Mesothelial cell of epicardium (in vitro differentiated cells): ENCODE results near the gene HDAC10. TPM values are rescaled to one million over a fixed set of nuclear protein-coding genes. Genes with fewer than 3 reads are reported as not detected.

Experiments
- DNase-seq, 2 experiments: peaks; one replicate each; pipeline ENCODE4 v3.0.0; 2021; ENCODE audit warnings: low spot score in 2 of 2; ENCODE audit not compliant: unreplicated experiment in 2 of 2
- H3K27ac Mint-ChIP-seq: 2 replicates; pipeline ENCODE4 v1.8.0; 2021; ENCODE audit warnings: mixed read lengths
- H3K27me3 Mint-ChIP-seq: 2 replicates; pipeline ENCODE4 v1.8.0; 2021; ENCODE audit warnings: low read depth, mixed read lengths
- H3K36me3 Mint-ChIP-seq: 2 replicates; pipeline ENCODE4 v1.8.0; 2021; ENCODE audit warnings: mixed read lengths
- H3K4me1 Mint-ChIP-seq: 2 replicates; pipeline ENCODE4 v1.8.0; 2021; ENCODE audit warnings: mixed read lengths
- H3K4me3 Mint-ChIP-seq: 2 replicates; pipeline ENCODE4 v1.8.0; 2021; ENCODE audit warnings: mild to moderate bottlenecking, moderate library complexity, mixed read lengths
- H3K9me3 Mint-ChIP-seq: 2 replicates; pipeline ENCODE4 v1.8.0; 2021; ENCODE audit warnings: mixed read lengths
- total RNA-seq: library from RNA; stranded (reverse); gene quantifications from 3 replicates; pipeline ENCODE4 v1.2.1, GENCODE V29; 2021
- TF ChIP-seq, protein P1 (sequence below): fragments of 200-600 bp; sonication (generic); IDR thresholded peaks from one replicate; pipeline ENCODE4 v1.5.0; 2021; ENCODE audit warnings: antibody characterized with exemption; ENCODE audit not compliant: unreplicated experiment

HDAC10 gene
- total RNA-seq, 1 donor from 2014 or later: 79.5 TPM

DNA sequence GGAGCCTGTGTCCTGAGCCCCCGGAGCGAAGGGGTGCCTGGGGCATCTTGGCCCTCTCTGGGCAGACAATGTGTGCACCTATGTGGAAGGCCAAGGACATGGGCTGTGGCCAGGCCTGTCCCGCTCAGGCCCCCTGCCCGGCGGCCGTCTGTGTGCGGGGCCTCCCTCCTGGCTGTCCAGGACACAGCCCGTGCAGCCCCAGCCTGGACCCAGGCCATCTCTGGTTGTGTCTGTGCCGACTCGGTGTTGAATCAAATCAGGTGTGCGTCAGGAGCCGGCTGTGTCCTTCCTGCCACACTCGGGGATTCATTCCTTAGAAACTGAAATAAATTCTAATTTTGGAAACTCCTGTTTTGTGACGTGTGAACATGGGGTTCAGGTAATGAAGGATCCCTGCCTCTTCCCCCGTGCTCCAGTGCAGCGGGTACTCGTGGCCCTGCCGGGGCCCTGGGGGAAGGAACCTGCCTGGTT is 51.8 kb downstream of the HDAC10 start:
- Mint-ChIP-seq H3K27ac (no peak overlapping the region), H3K36me3 (peaks cover 12% of the 10 kb centered on the region), H3K4me1 (peaks cover 16% of the 10 kb centered on the region), H3K27me3 (no peaks in the 10 kb centered on the region), H3K4me3 (peak overlapping the region; percentile 67), H3K9me3 (peaks cover 6% of the 10 kb centered on the region)
- no peak for DNase-seq
- TF ChIP-seq, protein P1, sequence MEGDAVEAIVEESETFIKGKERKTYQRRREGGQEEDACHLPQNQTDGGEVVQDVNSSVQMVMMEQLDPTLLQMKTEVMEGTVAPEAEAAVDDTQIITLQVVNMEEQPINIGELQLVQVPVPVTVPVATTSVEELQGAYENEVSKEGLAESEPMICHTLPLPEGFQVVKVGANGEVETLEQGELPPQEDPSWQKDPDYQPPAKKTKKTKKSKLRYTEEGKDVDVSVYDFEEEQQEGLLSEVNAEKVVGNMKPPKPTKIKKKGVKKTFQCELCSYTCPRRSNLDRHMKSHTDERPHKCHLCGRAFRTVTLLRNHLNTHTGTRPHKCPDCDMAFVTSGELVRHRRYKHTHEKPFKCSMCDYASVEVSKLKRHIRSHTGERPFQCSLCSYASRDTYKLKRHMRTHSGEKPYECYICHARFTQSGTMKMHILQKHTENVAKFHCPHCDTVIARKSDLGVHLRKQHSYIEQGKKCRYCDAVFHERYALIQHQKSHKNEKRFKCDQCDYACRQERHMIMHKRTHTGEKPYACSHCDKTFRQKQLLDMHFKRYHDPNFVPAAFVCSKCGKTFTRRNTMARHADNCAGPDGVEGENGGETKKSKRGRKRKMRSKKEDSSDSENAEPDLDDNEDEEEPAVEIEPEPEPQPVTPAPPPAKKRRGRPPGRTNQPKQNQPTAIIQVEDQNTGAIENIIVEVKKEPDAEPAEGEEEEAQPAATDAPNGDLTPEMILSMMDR: no peak

DNA sequence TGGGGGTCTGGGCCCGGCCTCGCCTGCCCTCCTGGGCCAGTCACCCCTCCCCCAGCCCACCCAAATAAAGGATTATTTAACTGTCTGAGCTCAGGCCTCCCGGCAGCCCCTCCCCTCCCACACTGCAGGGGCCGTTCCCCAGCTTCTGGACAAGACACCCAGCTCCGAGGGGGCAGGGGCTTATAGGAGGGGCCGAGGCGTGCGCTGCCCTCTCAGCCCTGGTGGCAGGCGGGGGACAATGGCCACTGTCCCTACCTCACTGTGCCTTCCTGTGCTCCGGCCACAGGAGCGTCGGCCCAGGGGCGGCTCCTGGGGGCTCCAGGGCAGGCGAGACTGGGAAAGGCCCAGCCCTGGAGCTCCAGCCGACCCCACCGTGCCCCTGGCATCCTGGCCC is 52.4 kb downstream of the HDAC10 start:
- Mint-ChIP-seq H3K4me1 (peaks cover 16% of the 10 kb centered on the region), H3K27ac (no peak overlapping the region), H3K9me3 (peaks cover 5% of the 10 kb centered on the region), H3K27me3 (no peaks in the 10 kb centered on the region), H3K36me3 (peaks cover 8% of the 10 kb centered on the region), H3K4me3 (no peak overlapping the region)
- TF ChIP-seq, protein P1: no peak
- DNase-seq: no peak

DNA sequence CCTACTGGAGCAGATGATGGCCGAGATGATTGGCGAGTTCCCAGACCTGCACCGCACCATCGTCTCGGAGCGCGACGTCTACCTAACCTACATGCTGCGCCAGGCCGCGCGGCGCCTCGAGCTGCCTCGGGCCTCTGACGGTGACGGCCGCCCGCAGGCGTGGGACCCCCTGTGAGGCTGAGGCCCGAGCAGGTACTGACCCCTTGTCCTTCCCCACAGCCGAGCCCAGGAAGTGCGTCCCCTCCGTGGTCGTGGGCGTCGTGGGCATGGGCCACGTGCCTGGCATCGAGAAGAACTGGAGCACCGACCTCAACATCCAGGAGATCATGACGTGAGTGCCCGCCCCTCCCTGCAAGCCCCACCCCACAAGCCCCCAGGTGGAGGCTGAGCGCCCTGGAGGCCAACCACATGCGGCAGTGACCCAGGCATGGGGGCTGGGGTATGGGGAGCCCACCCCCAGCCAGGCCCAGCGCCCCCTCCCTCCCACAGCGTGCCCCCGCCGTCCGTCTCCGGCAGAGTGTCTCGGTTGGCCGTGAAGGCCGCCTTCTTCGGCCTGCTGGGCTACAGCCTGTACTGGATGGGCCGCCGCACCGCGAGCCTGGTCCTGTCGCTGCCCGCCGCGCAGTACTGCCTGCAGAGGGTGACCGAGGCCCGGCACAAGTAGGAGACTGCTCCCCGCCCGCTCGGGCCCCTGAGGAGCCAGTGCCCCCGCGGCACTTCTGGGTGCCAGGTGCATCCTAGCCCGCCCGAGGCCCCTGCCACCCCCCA is 53.0 kb downstream of the HDAC10 start:
- Mint-ChIP-seq H3K4me1 (peaks cover 16% of the 10 kb centered on the region), H3K36me3 (peaks cover 3% of the 10 kb centered on the region), H3K4me3 (no peak overlapping the region), H3K27ac (no peak overlapping the region), H3K9me3 (no peaks in the 10 kb centered on the region), H3K27me3 (no peaks in the 10 kb centered on the region)
- TF ChIP-seq, protein P1: no peak
- no peak for DNase-seq

DNA sequence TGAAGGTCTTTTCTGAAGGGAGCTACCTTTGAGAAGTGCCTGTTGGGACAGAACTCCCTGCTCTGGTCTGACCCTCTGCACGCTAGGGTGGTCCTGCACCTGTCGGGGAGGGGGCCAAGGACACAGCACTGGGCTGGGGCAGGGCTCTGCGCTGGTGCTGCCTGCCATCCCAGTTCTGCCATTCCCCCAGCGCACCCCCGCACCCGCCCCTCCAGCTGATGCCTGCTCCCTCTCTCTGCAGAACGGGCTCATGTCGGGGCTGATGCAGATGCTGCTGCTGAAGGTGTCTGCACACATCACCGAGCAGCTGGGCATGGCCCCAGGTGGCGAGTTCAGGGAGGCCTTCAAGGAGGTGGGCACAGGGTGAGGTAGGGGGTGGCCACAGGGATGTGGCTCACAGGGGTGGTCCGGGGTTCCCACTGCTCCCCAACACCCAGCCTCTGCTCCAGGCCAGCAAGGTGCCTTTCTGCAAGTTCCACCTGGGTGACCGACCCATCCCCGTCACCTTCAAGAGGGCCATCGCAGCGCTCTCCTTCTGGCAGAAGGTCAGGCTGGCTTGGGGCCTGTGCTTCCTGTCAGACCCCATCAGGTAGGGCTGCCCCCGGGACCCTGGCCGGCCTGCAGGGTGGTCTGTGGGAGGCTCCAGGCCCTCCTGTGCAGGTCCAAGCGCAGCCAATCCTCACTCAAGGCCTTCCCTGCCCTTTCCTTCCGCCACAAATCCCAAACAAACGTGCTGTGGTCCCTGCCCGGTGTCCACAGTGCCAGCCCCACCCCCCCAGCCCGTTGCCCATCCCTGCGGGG is 53.9 kb downstream of the HDAC10 start:
- no peak for DNase-seq
- TF ChIP-seq, protein P1: no peak
- H3K4me1 Mint-ChIP-seq: peaks cover 12% of the 10 kb centered on the region
- H3K9me3 Mint-ChIP-seq: no peaks in the 10 kb centered on the region
- H3K27ac Mint-ChIP-seq: no peak overlapping the region
- H3K27me3 Mint-ChIP-seq: no peaks in the 10 kb centered on the region
- no peak overlapping the region for H3K4me3 Mint-ChIP-seq
- no peaks in the 10 kb centered on the region for H3K36me3 Mint-ChIP-seq

DNA sequence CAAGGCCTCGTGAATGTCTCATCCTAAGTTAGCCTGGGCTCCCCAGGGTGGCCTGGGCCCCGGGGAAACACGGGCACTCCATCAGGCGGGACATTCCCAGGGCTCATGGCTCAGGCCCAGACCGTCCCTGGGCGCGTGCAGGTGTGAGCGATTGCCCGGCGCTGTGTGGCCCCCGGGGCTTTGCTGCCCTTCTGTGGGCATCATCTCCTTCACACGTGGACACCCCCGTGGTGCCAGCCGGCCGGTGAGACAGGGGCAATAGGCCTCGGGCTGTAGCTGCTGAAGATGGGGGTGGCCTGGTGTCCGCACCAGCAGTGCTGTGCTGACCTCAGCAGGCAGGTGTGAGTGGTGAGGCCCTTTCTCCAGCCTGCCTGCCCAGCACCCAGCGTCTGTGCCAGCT is 54.8 kb downstream of the HDAC10 start:
- no peak for DNase-seq
- no peaks in the 10 kb centered on the region for H3K36me3 Mint-ChIP-seq
- no peaks in the 10 kb centered on the region for H3K27me3 Mint-ChIP-seq
- H3K9me3 Mint-ChIP-seq: no peaks in the 10 kb centered on the region
- TF ChIP-seq, protein P1: no peak
- peaks cover 10% of the 10 kb centered on the region for H3K4me1 Mint-ChIP-seq
- H3K4me3 Mint-ChIP-seq: no peak overlapping the region
- H3K27ac Mint-ChIP-seq: no peak overlapping the region

Other genes starting within 250 kb of the HDAC10 start
- 0.29 to 0.31 TPM (median 0.31 TPM) in 3 replicates for gene IL17REL, start 238.5 kb downstream of the HDAC10 start, total RNA-seq
- gene TTLL8, start 193.0 kb downstream of the HDAC10 start, total RNA-seq: 0.11 to 0.44 TPM (median 0.13 TPM) in 3 replicates
- gene MLC1, start 165.8 kb downstream of the HDAC10 start, total RNA-seq: 1.8 to 2.1 TPM (median 2.0 TPM) in 3 replicates
- 1.7 to 3.5 TPM (median 2.8 TPM) in 3 replicates for gene MOV10L1, start 161.3 kb downstream of the HDAC10 start, total RNA-seq
- 6.0 to 7.0 TPM (median 6.4 TPM) in 3 replicates for gene PANX2, start 80.5 kb downstream of the HDAC10 start, total RNA-seq
- gene TRABD, start 65.4 kb downstream of the HDAC10 start, total RNA-seq: 44.3 to 44.6 TPM (median 44.4 TPM) in 3 replicates
- 25.5 to 28.3 TPM (median 26.9 TPM) in 3 replicates for gene SELENOO, start 50.3 kb downstream of the HDAC10 start, total RNA-seq
- gene TUBGCP6, start 6.2 kb downstream of the HDAC10 start, total RNA-seq: 64.1 to 65.9 TPM (median 65.3 TPM) in 3 replicates
- 55.6 to 63.3 TPM (median 57.2 TPM) in 3 replicates for gene MAPK12, start 10.4 kb upstream of the HDAC10 start, total RNA-seq
- gene MAPK11, start 19.1 kb upstream of the HDAC10 start, total RNA-seq: 5.9 to 8.4 TPM (median 8.3 TPM) in 3 replicates
- 467 to 493 TPM (median 468 TPM) in 3 replicates for gene PLXNB2, start 56.4 kb upstream of the HDAC10 start, total RNA-seq
- gene DENND6B, start 75.7 kb upstream of the HDAC10 start, total RNA-seq: 19.0 to 20.7 TPM (median 19.2 TPM) in 3 replicates
- gene PPP6R2, start 92.1 kb upstream of the HDAC10 start, total RNA-seq: 79.4 to 83.7 TPM (median 80.1 TPM) in 3 replicates
- 95.8 to 106 TPM (median 105 TPM) in 3 replicates for gene SBF1, start 223.8 kb upstream of the HDAC10 start, total RNA-seq
- gene ADM2, start 230.3 kb upstream of the HDAC10 start, total RNA-seq: 1.4 to 2.0 TPM (median 1.5 TPM) in 3 replicates
- 0.34 to 0.66 TPM in 2 of 3 replicates, not detected in the other for gene MIOX, start 235.6 kb upstream of the HDAC10 start, total RNA-seq